Neutrophil (primary cell): ENCODE data around the gene TEX9.

Experiments
- H3K27ac ChIP-seq: fragments of 200-600 bp; sonication (generic); 2 replicates; pipeline ENCODE4 v1.5.1; 2016; ENCODE audit warnings: mild to moderate bottlenecking, moderate library complexity
- H3K27me3 ChIP-seq: fragments of 200-600 bp; sonication (generic); 2 replicates; pipeline ENCODE4 v1.6.0; 2016; ENCODE audit warnings: mild to moderate bottlenecking
- H3K36me3 ChIP-seq: fragments of 200-600 bp; sonication (generic); 2 replicates; pipeline ENCODE4 v1.5.1; 2017
- H3K4me1 ChIP-seq, 2 experiments: fragments of 200-600 bp in 1 of 2; sonication (generic) in 1 of 2; 1 replicate in 1 of 2; 2 replicates in 1 of 2; pipeline versions ENCODE4 v1.5.1 to v1.6.1; 2013 to 2016; ENCODE audit warnings: low read depth in 1 of 2, low read length in 1 of 2, mild to moderate bottlenecking in 1 of 2, moderate library complexity in 1 of 2; ENCODE audit not compliant: control insufficient read depth in 1 of 2, insufficient read depth in 1 of 2
- H3K4me3 ChIP-seq, 2 experiments: fragments of 200-600 bp in 1 of 2; sonication (generic) in 1 of 2; 1 replicate in 1 of 2; 2 replicates in 1 of 2; pipeline ENCODE4 v1.5.1; 2013 to 2016; ENCODE audit warnings: low read depth in 1 of 2, low read length in 1 of 2, mild to moderate bottlenecking in 1 of 2, moderate library complexity in 1 of 2
- H3K9me3 ChIP-seq: fragments of 200-600 bp; sonication (generic); 2 replicates; pipeline ENCODE4 v1.5.1; 2016
- TF ChIP-seq, protein P1 (sequence below): fragments of 200-600 bp; sonication (generic); IDR thresholded peaks from 2 replicates; pipeline ENCODE4 v1.5.1; 2016; ENCODE audit warnings: antibody characterized with exemption

Gene TEX9

DNA sequence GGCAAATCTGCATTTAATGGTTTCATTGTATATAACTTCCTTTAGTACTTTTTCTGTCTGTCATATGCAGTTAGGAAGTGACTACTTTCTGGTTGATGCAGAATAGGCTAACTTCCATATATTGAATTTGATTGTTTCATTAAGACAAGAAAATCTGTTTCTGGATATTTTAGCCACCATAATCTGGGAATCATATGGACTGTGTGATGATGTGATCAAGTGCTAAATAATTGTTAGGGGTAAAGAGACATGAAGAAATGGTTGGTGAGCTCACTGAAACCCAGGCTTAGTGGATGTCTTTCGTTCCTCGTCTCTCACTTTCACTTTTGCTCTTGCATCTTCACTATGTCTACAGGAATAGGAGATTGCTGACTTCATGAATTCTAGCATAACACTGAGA is 103.2 kb downstream of the TEX9 start:
- TF ChIP-seq, protein P1, sequence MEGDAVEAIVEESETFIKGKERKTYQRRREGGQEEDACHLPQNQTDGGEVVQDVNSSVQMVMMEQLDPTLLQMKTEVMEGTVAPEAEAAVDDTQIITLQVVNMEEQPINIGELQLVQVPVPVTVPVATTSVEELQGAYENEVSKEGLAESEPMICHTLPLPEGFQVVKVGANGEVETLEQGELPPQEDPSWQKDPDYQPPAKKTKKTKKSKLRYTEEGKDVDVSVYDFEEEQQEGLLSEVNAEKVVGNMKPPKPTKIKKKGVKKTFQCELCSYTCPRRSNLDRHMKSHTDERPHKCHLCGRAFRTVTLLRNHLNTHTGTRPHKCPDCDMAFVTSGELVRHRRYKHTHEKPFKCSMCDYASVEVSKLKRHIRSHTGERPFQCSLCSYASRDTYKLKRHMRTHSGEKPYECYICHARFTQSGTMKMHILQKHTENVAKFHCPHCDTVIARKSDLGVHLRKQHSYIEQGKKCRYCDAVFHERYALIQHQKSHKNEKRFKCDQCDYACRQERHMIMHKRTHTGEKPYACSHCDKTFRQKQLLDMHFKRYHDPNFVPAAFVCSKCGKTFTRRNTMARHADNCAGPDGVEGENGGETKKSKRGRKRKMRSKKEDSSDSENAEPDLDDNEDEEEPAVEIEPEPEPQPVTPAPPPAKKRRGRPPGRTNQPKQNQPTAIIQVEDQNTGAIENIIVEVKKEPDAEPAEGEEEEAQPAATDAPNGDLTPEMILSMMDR = no peak

DNA sequence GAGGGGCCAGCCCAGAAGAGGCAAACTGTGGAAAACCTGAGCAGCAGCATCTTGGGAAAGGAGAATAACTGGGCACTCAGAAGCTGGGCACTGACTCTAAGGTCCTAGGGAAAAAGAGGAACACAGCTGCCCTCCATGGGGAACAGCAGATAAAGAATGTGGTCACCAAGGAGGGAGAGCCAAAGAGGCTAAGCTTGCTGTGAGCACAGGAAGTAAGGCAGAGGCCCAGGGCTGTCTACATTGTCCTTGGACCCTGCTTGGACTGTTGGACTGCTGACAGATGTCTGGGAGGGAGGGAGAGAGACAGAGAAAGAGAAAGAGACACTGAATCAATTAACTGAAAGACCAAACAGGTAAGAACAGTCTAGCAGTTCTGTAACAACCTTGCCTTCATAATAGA is 104.3 kb downstream of the TEX9 start:
- peaks cover 18 to 20% of the 10 kb centered on the region in 2 experiments for H3K4me1 ChIP-seq
- H3K9me3 ChIP-seq = no peaks in the 10 kb centered on the region
- no peaks in the 10 kb centered on the region for H3K27me3 ChIP-seq
- H3K36me3 ChIP-seq = no peaks in the 10 kb centered on the region
- H3K4me3 ChIP-seq = no peak overlapping the region
- TF ChIP-seq, protein P1 = no peak
- no peak overlapping the region for H3K27ac ChIP-seq

More for the DNA sequence above, 103.2 kb downstream of the TEX9 start:
- Histone ChIP-seq H3K27ac (no peak overlapping the region), H3K4me3 (peak overlapping the region; percentile 23 to 24), H3K4me1 (peaks cover 21 to 24% of the 10 kb centered on the region in 2 experiments), H3K9me3 (no peaks in the 10 kb centered on the region), H3K27me3 (no peaks in the 10 kb centered on the region), H3K36me3 (no peaks in the 10 kb centered on the region)

DNA sequence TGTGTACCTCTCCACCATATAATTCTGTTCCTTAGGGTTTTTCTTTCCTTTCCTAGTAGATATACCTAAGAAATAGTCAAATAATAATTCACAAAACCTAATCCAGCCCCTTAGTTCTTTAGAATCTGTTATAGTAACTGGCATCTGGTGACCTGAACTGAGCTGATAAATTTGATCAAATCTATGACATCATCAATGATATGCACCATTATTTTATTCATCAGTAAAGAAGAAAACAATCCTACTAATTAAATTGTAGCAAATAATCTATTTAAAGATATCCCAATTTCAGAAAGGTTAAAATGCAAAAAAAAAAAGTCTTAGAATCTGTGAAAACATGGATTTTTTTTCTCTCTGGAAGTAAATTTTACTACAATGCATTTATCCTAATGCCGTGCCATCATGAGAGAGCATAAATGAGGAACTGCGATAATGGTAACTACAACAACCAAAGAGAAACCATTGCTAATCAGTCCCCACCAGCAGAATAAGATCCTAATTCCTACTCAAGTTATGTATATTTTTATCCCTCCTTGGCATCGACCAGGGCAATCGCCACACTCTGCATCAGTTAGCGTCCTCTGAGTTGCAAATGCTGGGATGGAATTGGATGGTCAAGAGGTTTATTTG is 106.3 kb downstream of the TEX9 start:
- Histone ChIP-seq H3K4me3 (no peak overlapping the region), H3K36me3 (no peaks in the 10 kb centered on the region), H3K9me3 (no peaks in the 10 kb centered on the region), H3K27ac (no peak overlapping the region), H3K4me1 (peaks cover 9 to 10% of the 10 kb centered on the region in 2 experiments), H3K27me3 (no peaks in the 10 kb centered on the region)
- TF ChIP-seq, protein P1 = no peak

DNA sequence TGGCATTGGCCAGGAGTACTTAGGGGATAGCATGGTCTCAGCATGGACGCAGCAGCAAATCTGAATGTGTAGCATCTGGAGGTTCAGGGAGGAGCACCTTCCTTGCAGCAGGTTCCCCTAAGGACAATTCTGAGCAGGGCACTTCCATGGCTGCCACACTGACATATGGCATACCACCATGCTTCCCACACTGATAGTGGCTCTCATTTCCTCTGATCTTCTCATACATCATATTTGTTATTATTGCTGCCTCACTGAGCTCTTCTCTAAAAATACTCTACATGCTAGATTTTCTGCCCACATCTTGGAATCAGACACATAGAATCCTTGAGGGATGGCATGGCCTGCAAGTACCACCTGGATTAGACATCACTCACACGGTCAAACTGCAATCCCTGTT is 107.1 kb downstream of the TEX9 start:
- Histone ChIP-seq H3K36me3 (no peaks in the 10 kb centered on the region), H3K27me3 (no peaks in the 10 kb centered on the region), H3K9me3 (no peaks in the 10 kb centered on the region), H3K27ac (no peak overlapping the region), H3K4me3 (no peak overlapping the region), H3K4me1 (peaks cover 9 to 10% of the 10 kb centered on the region in 2 experiments)
- TF ChIP-seq, protein P1 = no peak

DNA sequence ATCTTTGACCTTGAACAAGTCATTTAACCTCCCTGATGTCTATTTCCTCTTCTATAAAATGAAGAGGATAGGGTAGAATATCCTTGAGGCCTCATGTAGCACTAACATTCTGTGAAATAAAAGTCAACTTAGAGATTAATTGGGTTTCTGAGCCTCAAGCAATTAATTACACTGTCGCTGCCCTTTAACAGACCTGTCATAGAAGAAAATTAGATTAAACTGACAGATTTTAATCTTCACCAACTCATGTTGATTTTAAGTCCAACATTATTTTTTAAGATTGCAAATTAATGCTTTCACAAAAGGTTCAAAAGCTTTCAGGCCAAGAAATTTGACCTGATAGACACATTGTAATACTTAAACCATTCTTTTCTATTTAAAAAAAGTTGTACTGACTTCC is 107.8 kb downstream of the TEX9 start:
- H3K27me3 ChIP-seq = no peaks in the 10 kb centered on the region
- no peaks in the 10 kb centered on the region for H3K36me3 ChIP-seq
- H3K4me1 ChIP-seq = peaks cover 8 to 9% of the 10 kb centered on the region in 2 experiments
- H3K4me3 ChIP-seq = no peak overlapping the region
- H3K9me3 ChIP-seq = no peaks in the 10 kb centered on the region
- H3K27ac ChIP-seq = no peak overlapping the region
- TF ChIP-seq, protein P1 = no peak
